GM12801 (cell line): Measurements from ENCODE around the gene TBXAS1.

ENCODE experiments used
- TF ChIP-seq, protein P1 (sequence below): IDR thresholded peaks from one replicate; pipeline ENCODE4 v1.5.1; 2011; ENCODE audit warnings: control low read depth; ENCODE audit not compliant: insufficient read length; ENCODE audit errors: extremely low read depth

TBXAS1 gene

DNA sequence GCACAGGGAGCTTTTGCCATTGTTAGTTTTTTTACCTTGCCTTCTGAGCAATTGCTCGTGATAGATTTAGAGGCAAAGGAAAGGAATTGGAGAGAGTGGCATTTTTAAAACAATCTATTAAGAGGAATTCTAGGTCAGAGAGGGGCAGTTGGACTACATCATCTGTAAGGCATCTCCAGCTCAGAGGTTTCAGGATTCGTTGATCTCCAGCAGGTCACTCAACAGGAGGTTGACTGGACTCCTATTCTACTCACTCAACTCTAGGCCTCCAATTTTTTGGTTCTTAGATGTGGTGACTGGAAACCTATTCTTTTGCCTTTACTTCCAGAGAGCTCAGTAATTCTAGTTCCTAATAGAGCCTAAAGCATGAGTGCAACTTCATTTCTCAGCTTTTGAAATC, 42.8 kb downstream of the TBXAS1 start:
- TF ChIP-seq, protein P1, sequence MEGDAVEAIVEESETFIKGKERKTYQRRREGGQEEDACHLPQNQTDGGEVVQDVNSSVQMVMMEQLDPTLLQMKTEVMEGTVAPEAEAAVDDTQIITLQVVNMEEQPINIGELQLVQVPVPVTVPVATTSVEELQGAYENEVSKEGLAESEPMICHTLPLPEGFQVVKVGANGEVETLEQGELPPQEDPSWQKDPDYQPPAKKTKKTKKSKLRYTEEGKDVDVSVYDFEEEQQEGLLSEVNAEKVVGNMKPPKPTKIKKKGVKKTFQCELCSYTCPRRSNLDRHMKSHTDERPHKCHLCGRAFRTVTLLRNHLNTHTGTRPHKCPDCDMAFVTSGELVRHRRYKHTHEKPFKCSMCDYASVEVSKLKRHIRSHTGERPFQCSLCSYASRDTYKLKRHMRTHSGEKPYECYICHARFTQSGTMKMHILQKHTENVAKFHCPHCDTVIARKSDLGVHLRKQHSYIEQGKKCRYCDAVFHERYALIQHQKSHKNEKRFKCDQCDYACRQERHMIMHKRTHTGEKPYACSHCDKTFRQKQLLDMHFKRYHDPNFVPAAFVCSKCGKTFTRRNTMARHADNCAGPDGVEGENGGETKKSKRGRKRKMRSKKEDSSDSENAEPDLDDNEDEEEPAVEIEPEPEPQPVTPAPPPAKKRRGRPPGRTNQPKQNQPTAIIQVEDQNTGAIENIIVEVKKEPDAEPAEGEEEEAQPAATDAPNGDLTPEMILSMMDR: no peak

DNA sequence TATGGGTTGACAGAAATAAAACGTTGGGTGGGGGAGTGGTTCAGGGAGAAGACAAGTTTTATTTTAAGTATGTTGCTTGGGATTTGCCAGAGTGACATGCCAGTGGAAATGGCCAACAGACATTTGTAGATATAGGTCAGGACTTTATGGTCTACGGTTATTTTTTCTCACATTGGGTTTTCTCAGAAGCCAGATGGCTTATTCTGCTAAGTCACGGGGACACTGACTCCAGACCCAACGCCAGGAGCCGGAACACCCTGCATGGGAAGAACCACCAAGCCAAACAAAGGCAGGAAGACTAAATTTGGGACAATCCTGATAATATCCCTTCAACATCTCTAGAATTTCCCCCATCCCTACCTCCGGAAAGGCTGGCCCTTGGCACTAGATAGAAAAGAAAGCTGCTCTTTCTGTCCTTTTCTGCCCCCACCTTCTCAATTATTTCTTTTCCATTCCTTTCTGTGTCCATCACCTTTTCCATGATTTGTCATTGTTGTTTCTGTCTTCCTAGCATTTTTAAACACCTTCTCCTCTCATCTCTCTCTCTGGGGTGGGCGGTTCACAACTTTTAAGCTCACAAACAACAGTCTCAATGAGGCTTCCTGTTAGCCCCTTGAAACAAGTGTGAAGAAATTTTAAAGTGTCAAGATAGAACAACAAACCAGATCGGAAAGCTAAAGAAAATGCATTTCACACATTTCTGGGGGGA, 44.7 kb downstream of the TBXAS1 start:
- TF ChIP-seq, protein P1: no peak

DNA sequence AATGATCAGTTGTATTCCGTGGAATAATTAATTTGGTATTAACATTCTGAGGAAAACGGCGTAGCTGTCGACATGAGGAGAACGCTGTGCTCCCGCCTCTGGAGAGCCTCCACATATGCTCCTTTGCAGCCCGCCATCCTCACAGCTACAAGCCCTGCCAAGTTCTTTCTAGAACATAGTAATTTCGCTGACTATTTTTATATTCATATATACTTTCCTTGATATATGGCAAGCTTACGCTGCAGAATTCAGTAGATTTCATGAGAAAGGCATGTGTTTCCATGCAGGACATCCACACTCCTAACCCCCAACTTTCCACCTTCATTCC, 45.2 kb downstream of the TBXAS1 start:
- TF ChIP-seq, protein P1: no peak

DNA sequence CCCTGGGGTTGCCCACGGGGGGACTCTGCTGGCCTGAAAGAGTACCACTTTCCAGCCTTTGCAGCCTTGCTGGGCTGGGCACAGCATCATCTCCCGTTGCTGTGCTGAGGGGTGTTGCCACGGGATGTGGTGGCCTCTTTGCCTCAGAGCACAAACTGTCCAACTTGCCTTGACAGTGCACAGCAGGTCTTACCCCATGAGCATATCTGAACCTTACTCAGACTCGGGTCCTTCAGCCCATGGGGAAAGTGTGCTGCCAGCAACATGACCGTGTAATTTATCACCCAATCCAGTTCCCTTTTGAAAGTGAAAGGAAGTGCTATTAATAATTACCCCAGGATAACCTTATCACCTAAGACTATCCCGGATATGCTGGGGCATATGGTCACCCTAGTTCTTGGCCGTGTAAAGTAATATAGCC, 46.8 kb downstream of the TBXAS1 start:
- TF ChIP-seq, protein P1: no peak

DNA sequence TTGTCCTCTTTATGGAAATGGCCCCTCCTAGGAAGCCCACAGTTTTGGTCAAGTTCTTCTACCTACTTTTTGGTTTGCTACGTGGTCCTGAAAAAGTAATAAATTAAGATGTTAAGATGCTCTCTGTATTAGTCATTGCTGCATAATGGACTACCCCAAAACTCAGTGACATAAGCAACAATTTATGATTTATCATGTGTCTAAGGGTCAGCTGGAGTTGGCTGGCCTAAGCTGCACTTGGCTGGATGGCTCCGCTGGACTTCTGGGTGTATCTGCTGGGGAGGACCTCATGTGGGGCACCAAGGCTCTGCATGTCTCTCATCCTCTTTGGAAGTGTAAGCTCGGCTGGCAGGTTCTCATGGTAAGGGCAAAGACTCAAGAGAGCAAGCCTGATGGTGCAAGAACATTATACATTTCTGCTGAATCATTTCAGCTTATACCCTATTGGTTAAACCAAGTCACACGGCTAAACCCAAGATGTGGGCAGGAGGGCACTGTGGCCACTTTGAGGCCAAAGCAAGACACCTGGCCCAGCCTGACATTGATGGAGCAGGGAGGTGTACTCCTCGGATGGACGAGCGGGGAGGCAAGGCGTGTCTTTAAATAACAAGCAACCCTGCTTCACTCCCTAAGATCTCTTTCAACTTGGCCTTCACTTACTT, 47.7 kb downstream of the TBXAS1 start:
- TF ChIP-seq, protein P1: no peak

DNA sequence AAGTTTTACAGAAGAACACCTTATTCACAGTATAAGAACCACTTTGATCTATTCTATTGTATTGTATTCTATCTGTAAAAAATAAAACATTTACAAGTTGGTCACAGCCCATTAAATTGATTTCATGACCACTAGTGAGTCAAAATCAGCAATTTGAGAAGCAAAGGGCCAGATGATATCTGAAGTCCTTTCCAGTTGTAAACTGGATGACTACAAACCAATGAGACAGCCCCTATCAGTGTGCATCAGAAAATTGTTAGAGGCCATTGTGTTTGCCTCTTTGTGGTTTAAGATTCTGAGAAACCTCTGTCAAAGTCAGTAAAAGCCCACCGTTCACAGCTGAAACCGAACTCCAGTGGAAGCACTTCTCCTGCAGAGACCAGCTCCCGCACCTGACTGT, 54.8 kb downstream of the TBXAS1 start:
- TF ChIP-seq, protein P1: no peak

DNA sequence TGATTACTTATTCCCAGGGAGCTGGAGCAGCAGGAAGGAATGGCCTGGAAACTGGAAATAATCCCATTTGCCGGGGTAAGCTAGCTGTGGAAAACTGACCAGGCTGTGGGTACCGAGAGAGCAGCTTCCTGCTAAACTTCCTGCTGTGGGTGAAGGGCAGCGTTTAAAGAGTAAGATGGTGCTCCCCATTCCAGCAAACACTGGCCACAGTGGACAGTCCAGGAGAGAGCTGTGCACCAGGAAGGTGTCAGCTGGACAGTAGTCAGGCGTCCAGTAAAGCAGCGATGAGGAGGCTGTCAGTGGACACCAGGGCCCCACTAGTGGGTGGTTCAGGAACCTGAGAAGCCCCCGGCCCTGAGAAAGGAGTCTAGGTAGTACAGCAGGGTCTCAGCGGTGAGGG, 55.4 kb downstream of the TBXAS1 start:
- TF ChIP-seq, protein P1: no peak
